Mesendoderm (in vitro differentiated cells): Measurements from ENCODE around the gene HCK.

Experiments
- DNase-seq: peaks from one replicate; pipeline ENCODE4 v3.0.0; 2013
- H2AK5ac ChIP-seq: 2 replicates; pipeline ENCODE4 v1.6.1; 2013; ENCODE audit warnings: low read length, inconsistent platforms
- H2BK120ac ChIP-seq: 2 replicates; pipeline ENCODE4 v1.6.1; 2013; ENCODE audit warnings: low read depth, mild to moderate bottlenecking, low read length, moderate library complexity, mixed read lengths
- H2BK15ac ChIP-seq: replicated peaks from 2 replicates; pipeline ENCODE4 v1.6.1; 2013; ENCODE audit warnings: low read depth, mild to moderate bottlenecking, moderate library complexity
- H2BK5ac ChIP-seq: 2 replicates; pipeline ENCODE4 v1.6.1; 2013; ENCODE audit warnings: low read length, inconsistent platforms
- H3K18ac ChIP-seq: 2 replicates; pipeline ENCODE4 v1.6.1; 2013; ENCODE audit warnings: mild to moderate bottlenecking, low read length, mixed read lengths
- H3K23ac ChIP-seq: one replicate; pipeline ENCODE4 v1.6.1; 2013; ENCODE audit warnings: low read length
- H3K27ac ChIP-seq: 2 replicates; pipeline ENCODE4 v1.5.1; 2013; ENCODE audit warnings: low read depth, mild to moderate bottlenecking, inconsistent platforms, low read length, moderate library complexity
- H3K27me3 ChIP-seq: 2 replicates; pipeline ENCODE4 v1.6.1; 2013; ENCODE audit warnings: low read length, control low read depth, mild to moderate bottlenecking, inconsistent platforms; ENCODE audit not compliant: insufficient read depth, poor library complexity
- H3K36me3 ChIP-seq: 2 replicates; pipeline ENCODE4 v1.6.1; 2013; ENCODE audit warnings: low read length, inconsistent platforms; ENCODE audit not compliant: control insufficient read depth, insufficient read depth
- H3K4ac ChIP-seq: one replicate; pipeline ENCODE4 v1.6.1; 2013; ENCODE audit warnings: low read depth, mild to moderate bottlenecking, low read length, moderate library complexity
- H3K4me1 ChIP-seq: 2 replicates; pipeline ENCODE4 v1.6.1; 2013; ENCODE audit warnings: low read depth, low read length, inconsistent platforms; ENCODE audit not compliant: control insufficient read depth
- H3K4me2 ChIP-seq: 2 replicates; pipeline ENCODE4 v1.6.1; 2013; ENCODE audit warnings: low read length
- H3K4me3 ChIP-seq: 2 replicates; pipeline ENCODE4 v1.5.1; 2013; ENCODE audit warnings: mild to moderate bottlenecking, low read length
- H3K56ac ChIP-seq: one replicate; pipeline ENCODE4 v1.6.1; 2013; ENCODE audit warnings: low read length
- H3K79me1 ChIP-seq: 2 replicates; pipeline ENCODE4 v1.6.1; 2013; ENCODE audit warnings: low read length, inconsistent platforms
- H3K79me2 ChIP-seq: 2 replicates; pipeline ENCODE4 v1.6.1; 2013; ENCODE audit warnings: mild to moderate bottlenecking, low read length; ENCODE audit not compliant: control insufficient read depth, insufficient read depth
- H3K9ac ChIP-seq: 2 replicates; pipeline ENCODE4 v1.6.1; 2013; ENCODE audit warnings: low read length, inconsistent platforms
- H4K5ac ChIP-seq: one replicate; pipeline ENCODE4 v1.6.1; 2013; ENCODE audit warnings: low read length
- H4K8ac ChIP-seq: one replicate; pipeline ENCODE4 v1.6.1; 2013; ENCODE audit warnings: low read depth, mild to moderate bottlenecking, control low read depth, low read length, moderate library complexity
- WGBS: extraction: QIAGEN DNeasy Blood & Tissue Kit; methylation state at CpG from one replicate; pipeline ENCODE4 v1.1.7; 2013; ENCODE audit warnings: low lambda C conversion rate, missing lambda C conversion rate; ENCODE audit not compliant: insufficient coverage; ENCODE audit errors: extremely low coverage; 5-methylcytosine and 5-hydroxymethylcytosine counted together

The HCK gene

GRCh38 chr20:32021091-32021490 is 31.0 kb upstream of the HCK start:
- no peak overlapping the region for H3K9ac ChIP-seq
- no peak overlapping the region for H3K18ac ChIP-seq
- H2BK5ac ChIP-seq: no peak overlapping the region
- no peak overlapping the region for H3K27ac ChIP-seq
- H3K4me1 ChIP-seq: no peaks in the 10 kb centered on the region
- H3K4me3 ChIP-seq: no peak overlapping the region
- H3K23ac ChIP-seq: no peak overlapping the region
- no peaks in the 10 kb centered on the region for H3K79me2 ChIP-seq
- H3K4ac ChIP-seq: no peak overlapping the region
- H4K8ac ChIP-seq: no peak overlapping the region
- no peaks in the 10 kb centered on the region for H3K36me3 ChIP-seq
- H3K79me1 ChIP-seq: no peaks in the 10 kb centered on the region
- H2BK120ac ChIP-seq: no peak overlapping the region
- no peak overlapping the region for H2BK15ac ChIP-seq
- no peak overlapping the region for H2AK5ac ChIP-seq
- H4K5ac ChIP-seq: no peak overlapping the region
- H3K56ac ChIP-seq: no peak overlapping the region
- WGBS: no CpG with 5 or more reads among the region's 4 CpGs
- H3K4me2 ChIP-seq: no peak overlapping the region
- no peaks in the 10 kb centered on the region for H3K27me3 ChIP-seq
- DNase-seq: no peak

GRCh38 chr20:32024683-32025295 is 27.3 kb upstream of the HCK start:
- H3K9ac ChIP-seq: no peak overlapping the region
- no CpG with 5 or more reads among the region's 6 CpGs for WGBS
- no peak overlapping the region for H2BK120ac ChIP-seq
- no peaks in the 10 kb centered on the region for H3K36me3 ChIP-seq
- no peak overlapping the region for H2BK15ac ChIP-seq
- no peak overlapping the region for H3K4me2 ChIP-seq
- no peak overlapping the region for H4K5ac ChIP-seq
- no peaks in the 10 kb centered on the region for H3K4me1 ChIP-seq
- no peak overlapping the region for H3K23ac ChIP-seq
- no peak overlapping the region for H3K4me3 ChIP-seq
- no peak overlapping the region for H4K8ac ChIP-seq
- H3K27ac ChIP-seq: no peak overlapping the region
- no peak overlapping the region for H2BK5ac ChIP-seq
- no peak for DNase-seq
- no peak overlapping the region for H3K18ac ChIP-seq
- no peak overlapping the region for H2AK5ac ChIP-seq
- no peaks in the 10 kb centered on the region for H3K27me3 ChIP-seq
- no peaks in the 10 kb centered on the region for H3K79me1 ChIP-seq
- no peak overlapping the region for H3K56ac ChIP-seq
- H3K4ac ChIP-seq: no peak overlapping the region
- H3K79me2 ChIP-seq: no peaks in the 10 kb centered on the region

GRCh38 chr20:32027643-32028042 is 24.4 kb upstream of the HCK start:
- Histone ChIP-seq H2BK5ac (no peak overlapping the region), H3K18ac (no peak overlapping the region), H3K79me1 (no peaks in the 10 kb centered on the region), H4K5ac (no peak overlapping the region), H3K23ac (no peak overlapping the region), H4K8ac (no peak overlapping the region), H2BK15ac (no peak overlapping the region), H3K4me3 (no peak overlapping the region), H3K56ac (no peak overlapping the region), H3K79me2 (no peaks in the 10 kb centered on the region), H3K27me3 (no peaks in the 10 kb centered on the region), H3K4ac (no peak overlapping the region), H3K4me2 (no peak overlapping the region), H2AK5ac (no peak overlapping the region), H3K27ac (no peak overlapping the region), H3K4me1 (no peaks in the 10 kb centered on the region), H3K9ac (no peak overlapping the region), H3K36me3 (no peaks in the 10 kb centered on the region), H2BK120ac (no peak overlapping the region)
- no peak for DNase-seq
- whole genome bisulfite sequencing: no CpG with 5 or more reads among the region's 3 CpGs

GRCh38 chr20:32028647-32029372 is 23.2 kb upstream of the HCK start:
- no peaks in the 10 kb centered on the region for H3K4me1 ChIP-seq
- H3K4me3 ChIP-seq: no peak overlapping the region
- no peak overlapping the region for H3K4ac ChIP-seq
- peak overlapping the region; percentile 32 for H3K9ac ChIP-seq
- H3K23ac ChIP-seq: no peak overlapping the region
- H2BK120ac ChIP-seq: no peak overlapping the region
- WGBS: no CpG with 5 or more reads among the region's 12 CpGs
- H3K56ac ChIP-seq: peak overlapping the region; percentile 42
- no peak overlapping the region for H4K8ac ChIP-seq
- no peak for DNase-seq
- H3K79me2 ChIP-seq: no peaks in the 10 kb centered on the region
- no peak overlapping the region for H3K27ac ChIP-seq
- H2BK5ac ChIP-seq: no peak overlapping the region
- H3K27me3 ChIP-seq: no peaks in the 10 kb centered on the region
- no peaks in the 10 kb centered on the region for H3K36me3 ChIP-seq
- no peak overlapping the region for H2BK15ac ChIP-seq
- H3K18ac ChIP-seq: no peak overlapping the region
- no peak overlapping the region for H3K4me2 ChIP-seq
- H4K5ac ChIP-seq: no peak overlapping the region
- H3K79me1 ChIP-seq: no peaks in the 10 kb centered on the region
- H2AK5ac ChIP-seq: no peak overlapping the region

- Histone ChIP-seq H3K23ac (no peak overlapping the region), H3K36me3 (no peaks in the 10 kb centered on the region), H2BK5ac (no peak overlapping the region), H3K4ac (no peak overlapping the region), H4K5ac (no peak overlapping the region), H3K4me3 (no peak overlapping the region), H4K8ac (no peak overlapping the region), H2BK15ac (no peak overlapping the region), H2BK120ac (no peak overlapping the region), H3K18ac (no peak overlapping the region), H3K56ac (no peak overlapping the region), H3K4me2 (no peak overlapping the region), H3K27ac (no peak overlapping the region), H3K4me1 (no peaks in the 10 kb centered on the region), H3K27me3 (no peaks in the 10 kb centered on the region), H3K79me1 (no peaks in the 10 kb centered on the region), H3K79me2 (no peaks in the 10 kb centered on the region), H2AK5ac (no peak overlapping the region), H3K9ac (no peak overlapping the region)
- no CpG with 5 or more reads among the region's 11 CpGs for WGBS
- no peak for DNase-seq
These were observed 22.5 kb upstream of the HCK start for GRCh38 chr20:32029561-32029960.
